ENCODE data around the gene TPR.

The TPR gene

DNA sequence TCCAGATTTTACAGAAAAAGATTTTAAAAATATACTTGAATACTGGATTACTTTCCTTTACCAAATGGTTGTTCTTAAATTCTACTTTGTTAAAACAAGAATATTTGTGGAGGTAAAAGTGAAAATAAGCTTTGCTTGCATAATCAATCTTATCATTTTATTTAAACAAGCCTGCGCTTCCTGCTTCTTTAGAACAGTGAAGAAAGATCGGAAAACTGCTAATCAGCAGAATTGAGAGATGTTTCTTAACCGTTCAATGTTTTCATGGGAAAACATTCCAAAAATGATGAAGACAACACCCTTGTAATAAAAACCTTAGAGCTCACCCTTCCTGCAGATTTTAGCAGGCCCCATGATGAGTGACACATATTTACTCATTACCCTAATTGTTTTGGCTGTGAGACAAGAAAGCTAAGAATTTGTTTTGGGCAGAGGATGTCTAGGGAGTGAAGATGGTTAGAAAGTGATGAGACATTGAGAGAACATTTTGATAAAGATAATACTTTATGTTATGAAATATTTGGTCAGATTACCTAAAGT lies 72.6 kb downstream of the TPR start:
- Histone ChIP-seq H3K4me3 (ENCODE audit: low read depth, low read length) (no peak overlapping the region), H3K9ac (ENCODE audit: low read length) (no peak overlapping the region), H3K36me3 (ENCODE audit: control insufficient read depth, insufficient read depth, low read length) (no peaks in the 10 kb centered on the region), H3K27me3 (ENCODE audit: control insufficient read depth, insufficient read depth, low read length) (no peaks in the 10 kb centered on the region), H3K27ac (ENCODE audit: low read depth, low read length) (no peak overlapping the region), H3K9me3 (ENCODE audit: control insufficient read depth, insufficient read depth, low read depth, low read length) (no peaks in the 10 kb centered on the region), H3K4me1 (ENCODE audit: control insufficient read depth, insufficient read depth, low read length) (no peaks in the 10 kb centered on the region)

DNA sequence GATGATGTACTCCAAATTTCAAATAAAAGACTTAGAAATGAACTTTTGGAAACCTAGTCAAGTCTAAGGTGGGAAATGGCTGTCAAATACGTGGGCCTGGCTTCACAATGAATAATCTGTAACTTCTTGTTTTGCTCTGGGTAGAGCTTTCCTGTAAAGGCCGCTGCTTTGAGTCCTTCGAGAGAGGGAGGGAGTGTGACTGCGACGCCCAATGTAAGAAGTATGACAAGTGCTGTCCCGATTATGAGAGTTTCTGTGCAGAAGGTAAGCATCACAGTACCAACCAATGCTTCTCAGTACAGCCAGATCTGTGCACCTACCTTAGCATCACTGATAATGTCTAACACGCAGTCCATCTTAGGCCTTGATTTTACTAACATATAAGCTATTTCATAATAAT lies 73.6 kb downstream of the TPR start:
- no peaks in the 10 kb centered on the region for H3K27me3 ChIP-seq (ENCODE audit: control insufficient read depth, insufficient read depth, low read length)
- no peaks in the 10 kb centered on the region for H3K9me3 ChIP-seq (ENCODE audit: control insufficient read depth, insufficient read depth, low read depth, low read length)
- H3K4me1 ChIP-seq (ENCODE audit: control insufficient read depth, insufficient read depth, low read length): no peaks in the 10 kb centered on the region
- H3K4me3 ChIP-seq (ENCODE audit: low read depth, low read length): no peak overlapping the region
- H3K9ac ChIP-seq (ENCODE audit: low read length): no peak overlapping the region
- no peak overlapping the region for H3K27ac ChIP-seq (ENCODE audit: low read depth, low read length)
- no peaks in the 10 kb centered on the region for H3K36me3 ChIP-seq (ENCODE audit: control insufficient read depth, insufficient read depth, low read length)

DNA sequence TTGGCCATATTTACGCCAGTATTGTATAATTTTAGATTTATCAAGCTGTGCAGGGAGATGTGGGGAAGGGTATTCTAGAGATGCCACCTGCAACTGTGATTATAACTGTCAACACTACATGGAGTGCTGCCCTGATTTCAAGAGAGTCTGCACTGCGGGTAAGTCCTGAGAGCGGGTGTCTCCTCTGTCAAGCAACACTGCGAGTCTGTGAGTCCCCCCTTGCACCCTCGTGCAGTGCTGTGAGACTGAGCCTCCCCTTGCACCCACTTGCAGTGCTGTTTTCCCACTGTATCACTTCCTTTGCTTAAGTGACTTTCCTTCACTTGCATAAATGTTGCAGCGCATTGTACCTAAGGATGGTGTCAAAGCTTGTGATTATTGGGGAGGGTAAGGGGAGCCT lies 75.0 kb downstream of the TPR start:
- H3K27me3 ChIP-seq (ENCODE audit: control insufficient read depth, insufficient read depth, low read length): no peaks in the 10 kb centered on the region
- H3K4me3 ChIP-seq (ENCODE audit: low read depth, low read length): no peak overlapping the region
- H3K4me1 ChIP-seq (ENCODE audit: control insufficient read depth, insufficient read depth, low read length): no peaks in the 10 kb centered on the region
- H3K9ac ChIP-seq (ENCODE audit: low read length): no peak overlapping the region
- no peak overlapping the region for H3K27ac ChIP-seq (ENCODE audit: low read depth, low read length)
- no peaks in the 10 kb centered on the region for H3K36me3 ChIP-seq (ENCODE audit: control insufficient read depth, insufficient read depth, low read length)
- no peaks in the 10 kb centered on the region for H3K9me3 ChIP-seq (ENCODE audit: control insufficient read depth, insufficient read depth, low read depth, low read length)

DNA sequence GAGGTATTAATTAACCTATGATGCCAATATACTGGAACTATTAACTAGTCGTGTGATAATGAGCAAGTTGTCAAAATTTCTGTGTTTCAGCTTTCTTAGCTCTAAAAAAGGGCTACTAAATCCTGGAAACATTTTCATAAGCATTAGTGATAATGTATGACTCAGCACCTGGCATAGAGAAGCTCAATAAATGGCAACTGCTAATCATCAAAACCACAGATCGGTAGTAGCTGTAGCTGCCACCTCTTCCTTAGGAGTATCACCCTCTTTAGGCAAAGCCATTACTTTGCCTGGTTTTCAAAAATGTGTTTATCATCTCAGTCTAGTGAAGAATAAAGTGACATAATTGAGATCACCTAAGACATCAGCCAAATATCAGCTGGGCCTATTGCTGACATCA lies 75.5 kb downstream of the TPR start:
- Histone ChIP-seq H3K9ac (ENCODE audit: low read length) (no peak overlapping the region), H3K4me1 (ENCODE audit: control insufficient read depth, insufficient read depth, low read length) (no peaks in the 10 kb centered on the region), H3K27ac (ENCODE audit: low read depth, low read length) (no peak overlapping the region), H3K27me3 (ENCODE audit: control insufficient read depth, insufficient read depth, low read length) (no peaks in the 10 kb centered on the region), H3K9me3 (ENCODE audit: control insufficient read depth, insufficient read depth, low read depth, low read length) (no peaks in the 10 kb centered on the region), H3K4me3 (ENCODE audit: low read depth, low read length) (no peak overlapping the region), H3K36me3 (ENCODE audit: control insufficient read depth, insufficient read depth, low read length) (no peaks in the 10 kb centered on the region)

DNA sequence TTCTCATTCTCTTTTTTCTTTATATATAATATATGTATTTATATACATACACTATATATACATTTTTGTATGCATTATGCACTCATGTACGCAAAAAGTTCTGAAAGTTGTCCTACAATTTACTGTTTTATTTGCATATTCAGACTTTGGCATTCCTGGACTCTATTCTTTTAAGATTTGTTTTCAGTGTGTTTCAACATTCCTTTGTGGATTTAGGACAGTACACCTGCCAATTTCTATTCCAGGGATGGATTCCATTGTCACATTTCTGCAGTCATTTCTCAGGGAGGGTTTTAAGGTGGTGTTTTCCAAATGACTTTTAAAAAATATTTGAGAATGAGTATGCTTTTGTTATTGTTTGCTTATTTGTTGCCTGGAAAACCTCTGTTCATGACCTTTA lies 76.2 kb downstream of the TPR start:
- no peaks in the 10 kb centered on the region for H3K27me3 ChIP-seq (ENCODE audit: control insufficient read depth, insufficient read depth, low read length)
- H3K4me3 ChIP-seq (ENCODE audit: low read depth, low read length): no peak overlapping the region
- H3K9me3 ChIP-seq (ENCODE audit: control insufficient read depth, insufficient read depth, low read depth, low read length): no peaks in the 10 kb centered on the region
- H3K4me1 ChIP-seq (ENCODE audit: control insufficient read depth, insufficient read depth, low read length): no peaks in the 10 kb centered on the region
- H3K36me3 ChIP-seq (ENCODE audit: control insufficient read depth, insufficient read depth, low read length): no peaks in the 10 kb centered on the region
- no peak overlapping the region for H3K27ac ChIP-seq (ENCODE audit: low read depth, low read length)
- H3K9ac ChIP-seq (ENCODE audit: low read length): no peak overlapping the region

DNA sequence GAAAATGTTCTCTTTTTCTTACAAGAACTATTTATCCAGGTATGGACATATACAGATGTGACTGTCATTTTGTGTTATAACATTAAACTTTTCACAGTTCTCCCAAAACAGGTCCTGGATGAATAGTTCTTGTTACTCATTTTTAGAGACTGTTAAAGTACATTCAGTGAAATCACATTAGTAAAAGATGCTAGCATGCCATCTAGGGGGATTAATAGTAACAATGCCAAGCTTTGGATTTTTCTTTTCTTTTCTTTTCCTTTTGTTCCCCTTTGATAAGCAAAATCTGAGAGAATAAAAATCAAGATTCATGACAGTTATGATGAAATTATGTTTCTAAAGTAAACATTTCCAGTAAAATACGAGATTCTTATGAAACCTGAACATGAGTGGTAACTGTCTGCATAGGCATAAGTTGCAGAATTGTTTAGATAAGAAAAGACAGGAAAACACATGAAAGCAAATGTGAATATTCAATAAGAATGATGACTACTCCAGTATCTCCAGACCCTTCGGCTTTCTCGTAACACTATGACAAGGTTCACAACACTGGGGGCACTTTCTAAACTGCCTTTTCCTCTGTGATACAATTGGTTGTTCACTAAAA lies 77.5 kb downstream of the TPR start:
- no peaks in the 10 kb centered on the region for H3K36me3 ChIP-seq (ENCODE audit: control insufficient read depth, insufficient read depth, low read length)
- no peaks in the 10 kb centered on the region for H3K4me1 ChIP-seq (ENCODE audit: control insufficient read depth, insufficient read depth, low read length)
- no peak overlapping the region for H3K9ac ChIP-seq (ENCODE audit: low read length)
- no peak overlapping the region for H3K4me3 ChIP-seq (ENCODE audit: low read depth, low read length)
- H3K27ac ChIP-seq (ENCODE audit: low read depth, low read length): no peak overlapping the region
- H3K27me3 ChIP-seq (ENCODE audit: control insufficient read depth, insufficient read depth, low read length): no peaks in the 10 kb centered on the region
- no peaks in the 10 kb centered on the region for H3K9me3 ChIP-seq (ENCODE audit: control insufficient read depth, insufficient read depth, low read depth, low read length)

DNA sequence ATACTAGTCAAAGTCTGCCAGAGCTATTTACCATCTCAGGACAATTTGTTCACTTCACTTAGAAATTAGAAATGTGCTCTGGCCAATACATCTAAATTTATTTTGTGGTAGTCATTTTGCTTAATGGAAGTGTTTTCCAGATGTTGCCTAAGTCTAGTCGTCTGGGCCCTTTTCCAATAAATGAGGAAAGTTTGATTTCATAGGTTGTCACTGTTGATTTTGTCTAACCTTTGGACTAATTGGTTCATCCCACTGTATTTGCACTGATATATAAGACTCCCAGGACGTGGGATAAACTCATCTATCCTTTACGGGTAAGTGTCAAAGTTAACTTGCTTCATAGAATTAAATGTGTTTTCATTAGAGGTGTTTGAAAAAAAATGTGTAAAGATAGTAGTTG lies 79.1 kb downstream of the TPR start, which contains the start of gene PRG4:
TSS of gene PRG4 (plus strand) at position 300 of the 400 bp plus-strand sequence.
- Histone ChIP-seq H3K4me3 (ENCODE audit: low read depth, low read length) (no peak within 1 kb of the TSS), H3K9ac (ENCODE audit: low read length) (no peak within 1 kb of the TSS), H3K4me1 (ENCODE audit: control insufficient read depth, insufficient read depth, low read length) (no peaks in the 10 kb centered on the region), H3K9me3 (ENCODE audit: control insufficient read depth, insufficient read depth, low read depth, low read length) (no peaks in the 10 kb centered on the region), H3K27ac (ENCODE audit: low read depth, low read length) (no peak within 1 kb of the TSS), H3K36me3 (ENCODE audit: control insufficient read depth, insufficient read depth, low read length) (no peaks in the 10 kb centered on the region), H3K27me3 (ENCODE audit: control insufficient read depth, insufficient read depth, low read length) (no peaks in the 10 kb centered on the region)

DNA sequence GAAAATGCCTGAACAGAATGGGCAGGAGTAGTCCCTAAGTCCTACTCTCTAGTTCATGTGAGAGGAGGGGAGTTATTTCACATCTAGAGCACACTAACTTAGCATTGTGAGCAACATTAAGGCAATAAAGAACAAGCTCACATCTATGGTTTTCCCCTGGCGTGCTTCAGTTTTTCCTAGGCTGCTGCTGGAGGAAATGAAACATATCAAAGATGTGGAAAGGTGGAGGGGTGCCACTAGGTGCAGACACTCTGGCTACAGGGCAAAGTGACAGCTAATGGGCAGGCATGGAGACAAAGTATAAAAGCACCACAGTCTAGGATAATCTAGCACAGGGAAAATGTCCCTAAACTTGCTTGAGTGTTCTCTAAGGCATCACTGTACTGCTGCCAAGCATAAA lies 82.2 kb downstream of the TPR start:
- H3K9me3 ChIP-seq (ENCODE audit: control insufficient read depth, insufficient read depth, low read depth, low read length): no peaks in the 10 kb centered on the region
- H3K9ac ChIP-seq (ENCODE audit: low read length): no peak overlapping the region
- no peaks in the 10 kb centered on the region for H3K4me1 ChIP-seq (ENCODE audit: control insufficient read depth, insufficient read depth, low read length)
- H3K4me3 ChIP-seq (ENCODE audit: low read depth, low read length): no peak overlapping the region
- H3K27ac ChIP-seq (ENCODE audit: low read depth, low read length): no peak overlapping the region
- no peaks in the 10 kb centered on the region for H3K36me3 ChIP-seq (ENCODE audit: control insufficient read depth, insufficient read depth, low read length)
- H3K27me3 ChIP-seq (ENCODE audit: control insufficient read depth, insufficient read depth, low read length): no peaks in the 10 kb centered on the region

DNA sequence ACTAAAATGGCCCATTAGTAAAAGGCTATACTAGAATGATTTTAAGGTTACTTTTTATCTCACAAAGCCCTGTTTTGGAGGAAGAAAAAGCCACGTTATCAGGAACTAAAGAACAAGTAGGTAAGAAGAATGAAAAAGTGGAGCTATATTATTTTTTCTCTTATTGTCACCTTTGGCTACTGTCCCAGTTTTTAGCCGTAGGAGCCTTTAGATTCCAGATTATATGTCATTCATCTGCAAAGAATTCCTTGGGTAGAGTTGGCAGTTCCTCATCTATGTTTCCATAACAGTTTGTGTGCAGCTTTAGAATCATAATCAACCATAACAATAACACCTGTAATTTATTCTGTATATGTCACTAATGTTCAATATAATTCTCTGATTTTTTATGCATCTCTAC lies 83.8 kb downstream of the TPR start:
- Histone ChIP-seq H3K36me3 (ENCODE audit: control insufficient read depth, insufficient read depth, low read length) (no peaks in the 10 kb centered on the region), H3K9me3 (ENCODE audit: control insufficient read depth, insufficient read depth, low read depth, low read length) (no peaks in the 10 kb centered on the region), H3K4me3 (ENCODE audit: low read depth, low read length) (no peak overlapping the region), H3K27ac (ENCODE audit: low read depth, low read length) (no peak overlapping the region), H3K4me1 (ENCODE audit: control insufficient read depth, insufficient read depth, low read length) (no peaks in the 10 kb centered on the region), H3K27me3 (ENCODE audit: control insufficient read depth, insufficient read depth, low read length) (no peaks in the 10 kb centered on the region), H3K9ac (ENCODE audit: low read length) (no peak overlapping the region)

DNA sequence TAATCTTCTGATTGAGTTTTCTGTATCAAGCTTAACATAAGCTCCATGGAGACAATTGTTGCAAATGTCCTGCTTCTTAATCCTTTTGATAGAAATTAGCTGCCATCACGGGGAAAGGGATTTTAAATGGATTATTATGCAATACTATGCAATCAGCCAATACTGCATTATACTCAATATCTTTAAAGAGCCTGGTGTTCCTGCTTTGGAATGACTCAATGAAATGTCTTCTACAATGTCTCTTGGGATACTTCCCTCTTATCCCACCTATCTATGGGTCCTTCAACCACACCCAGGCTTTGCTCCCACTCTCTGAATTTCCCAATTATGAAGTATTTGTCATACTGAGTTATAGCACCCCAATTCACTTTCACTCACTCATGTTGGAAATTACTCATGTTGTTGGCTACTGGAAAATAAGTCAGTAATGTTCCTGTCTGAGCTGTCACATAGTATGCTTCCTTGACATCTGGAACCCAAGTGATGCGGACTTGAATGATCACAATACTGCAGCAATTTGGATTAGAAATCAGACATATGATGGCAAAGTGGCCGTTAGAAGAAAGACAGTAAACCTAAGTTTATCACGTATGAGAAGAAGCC lies 85.0 kb downstream of the TPR start:
- Histone ChIP-seq H3K36me3 (ENCODE audit: control insufficient read depth, insufficient read depth, low read length) (no peaks in the 10 kb centered on the region), H3K4me3 (ENCODE audit: low read depth, low read length) (no peak overlapping the region), H3K27me3 (ENCODE audit: control insufficient read depth, insufficient read depth, low read length) (no peaks in the 10 kb centered on the region), H3K9ac (ENCODE audit: low read length) (no peak overlapping the region), H3K9me3 (ENCODE audit: control insufficient read depth, insufficient read depth, low read depth, low read length) (no peaks in the 10 kb centered on the region), H3K4me1 (ENCODE audit: control insufficient read depth, insufficient read depth, low read length) (no peaks in the 10 kb centered on the region), H3K27ac (ENCODE audit: low read depth, low read length) (no peak overlapping the region)

DNA sequence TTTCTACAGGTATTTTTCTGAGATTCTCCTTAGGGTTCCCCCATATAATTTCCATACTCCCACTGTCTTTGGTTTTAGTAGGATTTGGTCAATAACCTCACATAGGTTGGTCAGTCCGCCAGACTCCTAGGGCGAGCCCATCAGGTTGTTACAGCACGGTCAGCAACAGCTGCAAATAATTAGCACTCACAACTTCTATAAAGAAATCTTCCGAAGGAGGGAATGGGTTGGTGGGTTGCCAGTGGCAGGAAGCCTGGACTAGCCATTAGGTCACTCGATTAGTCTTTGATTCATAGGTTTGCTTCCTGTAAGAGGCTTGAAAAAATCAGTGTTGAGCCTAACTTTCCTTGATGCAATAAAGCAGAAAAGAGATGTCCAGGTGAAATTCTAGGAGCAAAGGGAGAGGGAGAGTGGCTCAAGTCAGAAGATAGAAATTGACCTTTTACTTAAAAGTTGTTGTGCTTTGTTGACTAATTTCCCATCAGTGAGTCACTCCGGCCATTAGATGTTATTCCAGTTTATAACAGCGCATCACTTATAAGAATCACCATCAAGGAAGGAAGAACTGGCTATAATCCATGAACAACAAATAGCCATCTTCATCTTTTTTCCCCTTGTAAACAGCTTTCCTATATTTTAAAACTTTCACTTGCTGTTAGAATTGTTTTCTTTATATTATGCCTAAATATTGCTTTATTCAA lies 88.3 kb downstream of the TPR start:
- H3K9ac ChIP-seq (ENCODE audit: low read length): no peak overlapping the region
- no peaks in the 10 kb centered on the region for H3K4me1 ChIP-seq (ENCODE audit: control insufficient read depth, insufficient read depth, low read length)
- H3K27ac ChIP-seq (ENCODE audit: low read depth, low read length): no peak overlapping the region
- H3K9me3 ChIP-seq (ENCODE audit: control insufficient read depth, insufficient read depth, low read depth, low read length): no peaks in the 10 kb centered on the region
- no peaks in the 10 kb centered on the region for H3K27me3 ChIP-seq (ENCODE audit: control insufficient read depth, insufficient read depth, low read length)
- no peak overlapping the region for H3K4me3 ChIP-seq (ENCODE audit: low read depth, low read length)
- no peaks in the 10 kb centered on the region for H3K36me3 ChIP-seq (ENCODE audit: control insufficient read depth, insufficient read depth, low read length)
